H9 (cell line): ENCODE data around the gene CD58. TPM values are rescaled to one million over a fixed set of nuclear protein-coding genes. Genes with fewer than 3 reads are reported as not detected.

ENCODE experiments used
- DNase-seq: peaks from one replicate; pipeline ENCODE4 v3.0.0-alpha.2; 2017
- H2AFZ ChIP-seq: one replicate; pipeline ENCODE4 v1.6.1; 2013; ENCODE audit warnings: mild to moderate bottlenecking, low read length, control low read depth, moderate library complexity
- H2AK5ac ChIP-seq: 2 replicates; pipeline ENCODE4 v1.6.1; 2013; ENCODE audit warnings: low read length, control low read depth, mixed read lengths; ENCODE audit not compliant: insufficient read length
- H2BK120ac ChIP-seq: one replicate; pipeline ENCODE4 v1.6.1; 2013; ENCODE audit warnings: low read depth, mild to moderate bottlenecking, low read length, control low read depth, inconsistent platforms; ENCODE audit not compliant: poor library complexity, severe bottlenecking
- H2BK12ac ChIP-seq: 2 replicates; pipeline ENCODE4 v1.6.1; 2013; ENCODE audit warnings: low read length, control low read depth, mixed read lengths, low read depth; ENCODE audit not compliant: insufficient read length
- H2BK15ac ChIP-seq: 2 replicates; pipeline ENCODE4 v1.6.1; 2013; ENCODE audit warnings: low read depth, low read length, control low read depth
- H2BK20ac ChIP-seq: one replicate; pipeline ENCODE4 v1.6.1; 2013; ENCODE audit warnings: low read depth, mild to moderate bottlenecking, low read length, control low read depth, inconsistent platforms; ENCODE audit not compliant: poor library complexity, severe bottlenecking
- H2BK5ac ChIP-seq: 2 replicates; pipeline ENCODE4 v1.6.1; 2013; ENCODE audit warnings: low read length, control low read depth, mixed read lengths; ENCODE audit not compliant: insufficient read length
- H3K14ac ChIP-seq: 2 replicates; pipeline ENCODE4 v1.6.1; 2013; ENCODE audit warnings: low read length, control low read depth; ENCODE audit not compliant: insufficient read depth
- H3K18ac ChIP-seq: 2 replicates; pipeline ENCODE4 v1.6.1; 2013; ENCODE audit warnings: low read depth, mild to moderate bottlenecking, mixed read lengths, low read length, control low read depth; ENCODE audit not compliant: insufficient read length
- H3K23ac ChIP-seq: 2 replicates; pipeline ENCODE4 v1.6.1; 2013; ENCODE audit warnings: low read length, control low read depth, mixed read lengths, low read depth; ENCODE audit not compliant: insufficient read length
- H3K23me2 ChIP-seq: 2 replicates; pipeline ENCODE4 v1.6.1; 2013; ENCODE audit warnings: low read depth, mild to moderate bottlenecking, mixed read lengths, low read length, control low read depth; ENCODE audit not compliant: insufficient read length, poor library complexity, severe bottlenecking
- H3K27ac ChIP-seq: 2 replicates; pipeline ENCODE4 v1.5.1; 2013; ENCODE audit warnings: low read length, control low read depth, mixed read lengths, low read depth; ENCODE audit not compliant: insufficient read length
- H3K27me3 ChIP-seq: 2 replicates; pipeline ENCODE4 v1.6.1; 2013; ENCODE audit warnings: low read length, control low read depth, inconsistent platforms; ENCODE audit not compliant: insufficient read depth
- H3K4ac ChIP-seq: 2 replicates; pipeline ENCODE4 v1.6.1; 2013; ENCODE audit warnings: low read depth, mild to moderate bottlenecking, control low read depth, inconsistent platforms, low read length, moderate library complexity
- H3K4me1 ChIP-seq: 2 replicates; pipeline ENCODE4 v1.6.1; 2013; ENCODE audit warnings: low read length, control low read depth, inconsistent platforms; ENCODE audit not compliant: insufficient read depth
- H3K4me2 ChIP-seq: 2 replicates; pipeline ENCODE4 v1.6.1; 2013; ENCODE audit warnings: low read length, control low read depth, mixed read lengths; ENCODE audit not compliant: insufficient read length, insufficient read depth
- H3K56ac ChIP-seq: 2 replicates; pipeline ENCODE4 v1.6.1; 2013; ENCODE audit warnings: low read depth, mild to moderate bottlenecking, mixed read lengths, low read length, control low read depth; ENCODE audit not compliant: insufficient read length
- H3K79me1 ChIP-seq: 2 replicates; pipeline ENCODE4 v1.6.1; 2013; ENCODE audit warnings: low read depth, mild to moderate bottlenecking, moderate library complexity, low read length, control low read depth, inconsistent platforms; ENCODE audit not compliant: insufficient read depth, poor library complexity, severe bottlenecking
- H3K79me2 ChIP-seq: 2 replicates; pipeline ENCODE4 v1.6.1; 2013; ENCODE audit warnings: low read length, control low read depth, inconsistent platforms; ENCODE audit not compliant: insufficient read depth
- H3K9ac ChIP-seq: 2 replicates; pipeline ENCODE4 v1.6.1; 2013; ENCODE audit warnings: low read length, control low read depth, mixed read lengths; ENCODE audit not compliant: insufficient read length; ENCODE audit errors: extremely low read depth
- H3K9me3 ChIP-seq: one replicate; pipeline ENCODE4 v1.6.1; 2013; ENCODE audit warnings: low read depth, low read length, inconsistent platforms; ENCODE audit not compliant: control insufficient read depth
- H3T11ph ChIP-seq: one replicate; pipeline ENCODE4 v1.6.1; 2013; ENCODE audit warnings: mild to moderate bottlenecking, low read length, control low read depth, inconsistent platforms
- H4K20me1 ChIP-seq: one replicate; pipeline ENCODE4 v1.6.1; 2013; ENCODE audit not compliant: control insufficient read depth, insufficient read length, insufficient read depth
- H4K5ac ChIP-seq: 2 replicates; pipeline ENCODE4 v1.6.1; 2013; ENCODE audit warnings: low read depth, mild to moderate bottlenecking, mixed read lengths, low read length, control low read depth; ENCODE audit not compliant: insufficient read length
- H4K8ac ChIP-seq: replicated peaks from 2 replicates; pipeline ENCODE4 v1.6.1; 2013; ENCODE audit warnings: low read length, control low read depth, mixed read lengths, low read depth; ENCODE audit not compliant: insufficient read length
- H4K91ac ChIP-seq: 2 replicates; pipeline ENCODE4 v1.6.1; 2013; ENCODE audit warnings: low read depth, mild to moderate bottlenecking, moderate library complexity, mixed read lengths, low read length, control low read depth; ENCODE audit not compliant: insufficient read length
- H3K27ac Mint-ChIP-seq, 3 experiments: 2 replicates in 2 of 3; 3 replicates in 1 of 3; pipeline ENCODE4 v1.8.0; 2020 to 2021; ENCODE audit warnings: mixed read lengths in 3 of 3, mild to moderate bottlenecking in 1 of 3, moderate library complexity in 1 of 3
- H3K27me3 Mint-ChIP-seq: 2 replicates; pipeline ENCODE4 v1.8.0; 2021; ENCODE audit warnings: low read depth, mild to moderate bottlenecking, moderate library complexity, mixed read lengths
- H3K36me3 Mint-ChIP-seq, 3 experiments: 2 replicates in 2 of 3; 3 replicates in 1 of 3; pipeline ENCODE4 v1.8.0; 2020 to 2021; ENCODE audit warnings: low read depth in 3 of 3, mixed read lengths in 3 of 3; ENCODE audit not compliant: insufficient read depth in 1 of 3
- H3K4me1 Mint-ChIP-seq, 2 experiments: 2 replicates each; pipeline ENCODE4 v1.8.0; 2020; ENCODE audit warnings: mixed read lengths in 2 of 2
- H3K4me3 Mint-ChIP-seq, 2 experiments: 2 replicates in 1 of 2; 3 replicates in 1 of 2; pipeline ENCODE4 v1.8.0; 2020 to 2021; ENCODE audit warnings: mild to moderate bottlenecking in 2 of 2, mixed read lengths in 2 of 2, moderate library complexity in 1 of 2
- H3K9me3 Mint-ChIP-seq, 2 experiments: 2 replicates in 1 of 2; 3 replicates in 1 of 2; pipeline ENCODE4 v1.8.0; 2020; ENCODE audit warnings: mild to moderate bottlenecking in 2 of 2, mixed read lengths in 2 of 2, moderate library complexity in 1 of 2
- WGBS: extraction: QIAGEN DNeasy Blood & Tissue Kit; methylation state at CpG from one replicate; pipeline ENCODE4 v1.1.7; 2013; ENCODE audit warnings: missing lambda C conversion rate, low lambda C conversion rate, mixed read lengths; ENCODE audit not compliant: insufficient read length; ENCODE audit errors: extremely low coverage; 5-methylcytosine and 5-hydroxymethylcytosine counted together
- total RNA-seq: library from RNA; stranded (reverse); gene quantifications from 2 replicates; pipeline ENCODE4 v1.2.1, GENCODE V29; 2021
- TF ChIP-seq, protein P1 (sequence below): fragments of 200-600 bp; sonication (generic); conservative IDR thresholded peaks from 3 replicates; pipeline ENCODE4 v1.8.0; 2021; ENCODE audit warnings: antibody characterized with exemption, mild to moderate bottlenecking

The CD58 gene
- total RNA-seq, 1 experiment from 2014 or later = 4.3 TPM

DNA sequence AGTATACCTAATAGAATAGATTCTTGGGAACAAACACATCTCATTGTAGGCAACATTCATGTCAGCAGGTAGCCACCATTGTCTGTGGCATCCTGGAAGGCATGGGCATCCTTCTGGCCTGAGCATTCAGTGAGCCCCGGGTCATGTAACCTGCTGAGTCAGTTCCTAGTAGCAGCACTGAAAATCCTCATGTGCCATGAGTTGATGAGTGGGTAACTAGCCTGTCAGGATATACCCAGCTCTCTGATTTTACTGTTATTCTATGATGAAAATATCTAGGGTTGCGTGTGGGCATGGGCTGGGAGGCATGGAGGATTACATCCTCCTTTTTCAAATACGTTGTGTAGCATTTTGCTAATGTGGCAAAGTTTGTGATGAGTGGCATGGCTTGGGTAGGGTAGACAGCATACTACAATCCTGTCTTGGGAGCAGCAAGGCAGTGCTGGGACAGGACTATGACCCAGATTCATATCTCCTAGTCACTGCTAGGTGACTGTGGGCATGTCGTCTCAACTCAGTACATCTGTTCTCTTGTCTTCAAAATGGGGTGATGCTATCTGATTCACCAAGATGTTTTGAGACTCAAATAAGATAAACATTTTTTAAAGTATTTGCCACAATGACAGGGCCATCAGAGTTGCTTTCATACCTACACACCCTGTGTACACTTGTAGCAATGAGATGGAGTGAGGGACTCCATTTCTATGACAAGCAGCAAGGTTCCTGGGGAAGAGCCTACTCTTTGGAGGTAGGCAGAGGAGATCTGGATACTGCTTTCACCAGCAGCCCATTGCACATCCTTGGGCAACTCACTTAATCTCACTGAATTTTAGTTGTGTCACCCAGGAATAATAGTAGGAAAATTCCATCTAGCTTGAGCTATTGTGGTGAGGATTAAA is 62.5 kb downstream of the CD58 start:
- Histone ChIP-seq H2BK15ac (no peak overlapping the region), H2AK5ac (no peak overlapping the region), H2BK5ac (no peak overlapping the region), H2AFZ (no peak overlapping the region), H3K79me2 (no peaks in the 10 kb centered on the region), H3K79me1 (no peaks in the 10 kb centered on the region), H3K14ac (no peak overlapping the region), H3K4me2 (no peak overlapping the region), H3K23ac (no peak overlapping the region), H4K8ac (no peak overlapping the region), H3K27me3 (no peaks in the 10 kb centered on the region), H2BK20ac (no peak overlapping the region), H3K56ac (no peak overlapping the region), H3K4ac (no peak overlapping the region), H3T11ph (no peak overlapping the region), H3K4me1 (no peaks in the 10 kb centered on the region), H4K20me1 (no peaks in the 10 kb centered on the region), H4K91ac (no peak overlapping the region), H2BK120ac (no peak overlapping the region), H3K18ac (no peak overlapping the region), H4K5ac (no peak overlapping the region), H2BK12ac (no peak overlapping the region), H3K23me2 (no peaks in the 10 kb centered on the region), H3K27ac (no peak overlapping the region), H3K9ac (no peak overlapping the region), H3K9me3 (no peaks in the 10 kb centered on the region)
- Mint-ChIP-seq H3K4me3 (no peak overlapping the region), H3K36me3 (peaks cover 0 to 11% (median 4%) of the 10 kb centered on the region in 3 experiments; a peak in 5 of 7 replicates), H3K27me3 (no peaks in the 10 kb centered on the region), H3K4me1 (peaks cover 7 to 8% of the 10 kb centered on the region in 2 experiments; a peak in 3 of 4 replicates), H3K27ac (no peak overlapping the region), H3K9me3 (peaks cover 6 to 9% of the 10 kb centered on the region in 2 experiments)
- DNase-seq = no peak
- TF ChIP-seq, protein P1, sequence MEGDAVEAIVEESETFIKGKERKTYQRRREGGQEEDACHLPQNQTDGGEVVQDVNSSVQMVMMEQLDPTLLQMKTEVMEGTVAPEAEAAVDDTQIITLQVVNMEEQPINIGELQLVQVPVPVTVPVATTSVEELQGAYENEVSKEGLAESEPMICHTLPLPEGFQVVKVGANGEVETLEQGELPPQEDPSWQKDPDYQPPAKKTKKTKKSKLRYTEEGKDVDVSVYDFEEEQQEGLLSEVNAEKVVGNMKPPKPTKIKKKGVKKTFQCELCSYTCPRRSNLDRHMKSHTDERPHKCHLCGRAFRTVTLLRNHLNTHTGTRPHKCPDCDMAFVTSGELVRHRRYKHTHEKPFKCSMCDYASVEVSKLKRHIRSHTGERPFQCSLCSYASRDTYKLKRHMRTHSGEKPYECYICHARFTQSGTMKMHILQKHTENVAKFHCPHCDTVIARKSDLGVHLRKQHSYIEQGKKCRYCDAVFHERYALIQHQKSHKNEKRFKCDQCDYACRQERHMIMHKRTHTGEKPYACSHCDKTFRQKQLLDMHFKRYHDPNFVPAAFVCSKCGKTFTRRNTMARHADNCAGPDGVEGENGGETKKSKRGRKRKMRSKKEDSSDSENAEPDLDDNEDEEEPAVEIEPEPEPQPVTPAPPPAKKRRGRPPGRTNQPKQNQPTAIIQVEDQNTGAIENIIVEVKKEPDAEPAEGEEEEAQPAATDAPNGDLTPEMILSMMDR = no peak
- no CpG with 5 or more reads among the region's 4 CpGs for WGBS
